Stimulated activated CD4-positive, alpha-beta T cell treated with anti-CD3 and anti-CD28 coated beads, Interleukin-4, amount 100 ng/mL, for 4 hours (primary cell): Measurements from ENCODE around the gene HIGD2A.
"Not testable (repeated sequence)": the region's sequence is repeated elsewhere in the genome, so short reads cannot be mapped to it uniquely, and the experiment has no call there.

Experiments used
- DNase-seq, 2 experiments: peaks; one replicate each; pipeline ENCODE4 v3.0.0-alpha.2; 2020

HIGD2A gene

GRCh38 chr5:176396330-176396729 is 7.8 kb downstream of the HIGD2A start:
- DNase-seq, result no peak

DNA sequence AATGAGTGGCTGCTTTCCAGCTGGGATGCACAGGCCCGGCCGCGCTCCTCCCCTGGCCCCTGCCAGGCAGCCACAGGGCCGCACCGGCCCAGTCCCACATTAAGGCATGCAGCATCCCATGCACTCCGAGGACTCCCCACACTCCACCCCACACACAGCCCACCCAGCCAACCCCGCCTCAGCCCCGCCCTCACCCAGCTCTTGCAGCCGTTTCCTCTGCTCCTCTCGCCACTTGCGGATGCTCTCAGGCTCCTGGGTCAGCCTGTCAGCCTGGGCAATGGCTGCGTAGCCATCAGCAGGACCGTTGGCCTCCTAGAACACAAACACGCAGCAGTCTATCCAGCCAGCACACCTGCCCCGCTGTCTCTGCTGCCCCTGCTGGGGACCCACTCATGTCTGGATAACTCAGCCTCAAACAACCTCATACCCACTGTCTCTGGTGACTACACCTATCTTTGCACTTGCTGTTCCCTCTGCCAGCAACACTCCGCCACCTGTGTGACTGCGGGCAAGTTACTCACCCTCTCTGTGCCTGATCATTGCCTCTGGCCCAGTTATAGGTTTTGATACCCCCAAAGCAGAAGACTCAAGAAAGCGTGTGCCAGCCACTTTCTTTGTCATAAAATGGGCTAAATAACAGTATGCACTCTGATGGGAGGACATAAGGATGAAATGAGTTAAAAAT is 9.3 kb downstream of the HIGD2A start:
- DNase-seq, result no peak

DNA sequence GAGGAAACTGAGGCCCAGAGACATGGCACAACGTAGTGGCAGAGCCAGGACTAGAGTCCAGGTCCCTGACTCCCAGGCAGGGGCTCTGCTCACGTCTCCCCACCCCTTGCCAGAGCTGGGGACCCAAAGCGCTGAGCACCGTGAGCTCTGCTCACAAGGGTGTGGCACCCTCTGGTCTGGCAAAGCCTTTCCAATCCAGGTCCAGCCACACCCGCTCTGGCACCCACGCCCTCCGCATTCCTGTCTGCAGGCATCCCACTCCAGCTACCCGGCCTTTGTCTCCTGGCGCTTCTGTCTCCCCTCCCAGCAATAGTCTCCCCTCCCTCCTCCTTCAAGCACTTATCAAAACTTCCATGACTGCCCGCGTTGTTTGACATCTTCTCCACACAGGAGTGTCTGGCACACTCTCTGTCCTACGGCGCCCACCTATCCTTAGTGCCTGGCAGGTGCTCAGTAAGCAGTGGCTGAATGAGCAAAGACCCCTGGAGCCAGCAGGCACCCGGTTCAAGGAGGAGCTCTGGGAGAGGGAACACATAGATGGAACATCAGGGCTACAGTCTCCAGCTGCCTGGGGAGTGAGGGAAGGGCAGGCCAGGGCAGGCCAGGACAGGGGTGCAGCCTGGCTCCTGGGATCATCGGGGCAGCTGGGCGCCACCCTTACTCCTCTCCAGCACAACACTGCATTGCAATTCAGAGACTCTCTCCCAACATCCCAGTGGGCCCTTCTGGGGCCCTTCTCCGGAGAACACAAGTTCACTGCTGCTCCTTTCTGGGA is 12.0 kb downstream of the HIGD2A start:
- no peak for DNase-seq

DNA sequence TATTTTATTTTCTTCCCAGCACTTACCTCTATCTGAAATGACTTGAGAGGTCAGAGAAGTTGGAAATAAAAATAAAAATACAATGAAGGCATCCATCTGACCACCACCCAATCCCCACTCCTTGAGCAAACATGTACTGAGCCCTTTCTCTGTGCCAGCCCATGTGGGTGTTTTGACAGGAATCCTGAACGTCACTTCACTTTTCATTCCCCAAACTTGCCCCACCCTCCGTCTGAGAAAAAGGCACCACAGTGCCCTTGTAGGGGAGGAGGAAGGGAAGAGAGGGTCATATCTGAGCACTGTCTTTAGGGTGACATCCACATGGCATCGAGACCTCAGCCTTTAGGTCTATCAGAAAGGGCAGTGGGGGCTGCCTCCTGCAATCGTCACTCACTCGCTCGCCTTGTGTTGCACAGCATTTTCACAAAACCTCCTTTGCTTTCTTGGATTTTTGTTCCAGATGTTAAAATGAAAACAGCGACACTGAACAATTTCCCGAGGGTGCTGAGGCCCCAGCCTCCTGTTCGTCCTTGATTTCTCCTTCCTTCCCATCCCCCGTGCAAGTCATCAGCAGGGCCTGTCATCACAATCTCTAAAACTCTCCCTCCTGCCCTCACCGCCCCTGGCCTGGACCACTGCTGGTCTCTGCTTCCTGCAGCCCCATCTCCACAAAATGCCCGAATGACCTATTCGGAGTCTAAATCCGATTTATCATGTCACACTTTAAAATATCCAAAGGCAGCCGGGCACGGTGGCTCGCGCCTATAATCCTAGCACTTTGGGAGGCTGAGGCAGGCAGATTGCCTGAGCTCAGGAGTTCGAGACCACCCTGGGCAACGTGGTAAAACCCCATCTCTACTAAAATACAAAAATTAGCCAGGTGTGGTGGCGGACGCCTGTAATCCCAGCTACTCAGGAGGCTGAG is 13.0 kb downstream of the HIGD2A start:
- no peak for DNase-seq

DNA sequence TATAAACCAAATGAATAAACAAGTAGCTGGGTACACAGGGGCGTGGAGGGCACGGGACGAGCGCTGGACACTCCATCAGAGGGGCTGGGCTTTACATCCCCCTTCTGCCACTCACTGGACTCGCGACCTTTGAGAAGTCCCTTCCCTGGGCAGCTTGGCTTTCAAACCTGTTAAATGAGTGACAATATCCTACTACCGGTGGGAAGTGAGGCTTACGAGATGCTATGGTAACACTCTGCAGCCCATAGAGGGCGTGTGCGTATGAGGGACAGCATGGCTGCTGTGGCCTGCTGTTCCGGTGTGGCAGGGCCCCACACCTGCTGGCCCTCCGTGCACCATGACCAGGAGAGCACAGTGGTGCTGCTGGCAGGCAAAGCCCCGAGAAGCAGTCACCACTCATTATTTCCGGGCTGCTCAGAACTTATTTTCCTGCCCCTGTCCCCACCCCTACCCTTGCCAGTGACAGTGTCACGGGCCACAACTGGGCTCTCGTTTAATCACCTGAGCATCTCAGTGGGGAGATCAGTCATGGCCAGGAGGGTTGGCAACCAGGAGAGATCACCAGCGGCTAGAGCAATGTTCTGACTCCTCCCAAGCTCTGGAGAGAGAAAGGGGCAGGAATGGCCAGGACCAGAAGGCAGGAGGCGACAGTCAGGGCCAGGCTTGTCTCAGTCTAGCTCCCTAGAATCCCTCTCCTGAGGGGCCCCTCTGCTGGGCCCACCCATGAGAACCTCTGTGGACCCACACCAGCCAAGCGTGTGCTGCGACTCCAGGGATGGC is 17.3 kb downstream of the HIGD2A start:
- DNase-seq, result no peak

DNA sequence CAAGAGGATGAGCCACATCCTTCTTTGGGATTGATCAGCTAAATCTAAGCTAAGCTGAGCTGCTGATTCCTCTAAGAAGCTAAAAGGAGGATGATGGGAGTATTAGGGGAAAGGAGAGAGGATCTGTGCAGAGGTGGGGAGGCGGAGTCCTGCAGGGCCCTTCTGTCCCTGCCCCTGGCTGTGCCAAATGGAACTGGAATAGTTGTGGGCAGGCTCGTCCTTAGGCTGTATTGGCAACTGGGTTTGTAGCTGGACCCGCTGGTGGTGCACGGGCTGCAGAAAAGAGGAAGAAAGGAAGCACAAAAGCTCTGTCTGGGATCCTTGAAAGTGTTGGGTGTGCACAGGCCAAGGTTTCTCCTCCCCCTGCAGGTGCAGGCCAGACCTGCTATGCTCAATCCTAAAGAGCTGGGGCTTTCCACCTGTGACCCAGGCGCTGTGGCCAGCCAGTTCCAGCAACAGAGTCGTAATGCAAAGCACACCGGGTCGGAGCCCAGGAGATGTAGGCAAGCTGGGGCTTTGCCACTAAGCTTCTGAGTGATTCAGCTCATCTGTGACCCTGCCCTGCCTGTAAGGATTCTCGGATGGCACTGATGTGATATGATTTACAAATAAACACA is 18.0 kb downstream of the HIGD2A start:
- DNase-seq, result no peak

- no peak for DNase-seq
Measured at GRCh38 chr5:176407456-176408251, 19.1 kb downstream of the HIGD2A start.

DNA sequence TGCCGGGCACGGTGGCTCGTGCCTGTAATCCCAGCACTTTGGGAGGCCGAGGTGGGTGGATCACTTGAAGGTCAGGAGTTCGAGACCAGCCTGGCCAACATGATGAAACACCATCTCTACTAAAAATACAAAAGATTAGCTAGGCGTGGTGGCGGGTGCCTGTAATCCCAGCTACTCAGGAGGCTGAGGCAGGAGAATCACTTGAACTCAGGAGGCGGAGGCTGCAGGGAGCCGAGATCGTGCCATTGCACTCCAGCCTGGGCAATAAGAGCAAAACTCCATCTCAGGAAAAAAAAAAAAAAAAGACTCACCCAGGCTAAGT is 19.7 kb downstream of the HIGD2A start:
- DNase-seq, result not testable (repeated sequence)

GRCh38 chr5:176408590-176408989 is 20.0 kb downstream of the HIGD2A start:
- DNase-seq, result no peak

DNA sequence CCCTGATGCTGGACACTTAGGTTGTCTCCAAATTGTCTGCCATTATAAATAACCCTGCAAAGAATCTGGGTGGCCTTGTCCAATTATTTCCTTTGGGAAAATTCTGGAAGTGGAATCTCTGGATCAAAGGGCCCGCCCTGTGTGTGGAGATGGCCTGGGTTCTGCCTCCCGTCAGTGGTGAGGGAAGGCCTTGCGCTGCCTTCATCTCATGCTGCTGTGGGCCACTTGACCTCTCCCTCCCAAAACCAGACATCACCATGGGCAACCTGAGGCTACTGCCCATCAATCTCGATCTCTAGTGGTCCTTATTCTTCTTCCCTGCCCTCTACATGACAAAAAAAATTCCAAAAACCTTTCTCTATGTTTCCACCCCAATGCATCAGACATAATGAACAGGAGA is 21.2 kb downstream of the HIGD2A start:
- no peak for DNase-seq

DNA sequence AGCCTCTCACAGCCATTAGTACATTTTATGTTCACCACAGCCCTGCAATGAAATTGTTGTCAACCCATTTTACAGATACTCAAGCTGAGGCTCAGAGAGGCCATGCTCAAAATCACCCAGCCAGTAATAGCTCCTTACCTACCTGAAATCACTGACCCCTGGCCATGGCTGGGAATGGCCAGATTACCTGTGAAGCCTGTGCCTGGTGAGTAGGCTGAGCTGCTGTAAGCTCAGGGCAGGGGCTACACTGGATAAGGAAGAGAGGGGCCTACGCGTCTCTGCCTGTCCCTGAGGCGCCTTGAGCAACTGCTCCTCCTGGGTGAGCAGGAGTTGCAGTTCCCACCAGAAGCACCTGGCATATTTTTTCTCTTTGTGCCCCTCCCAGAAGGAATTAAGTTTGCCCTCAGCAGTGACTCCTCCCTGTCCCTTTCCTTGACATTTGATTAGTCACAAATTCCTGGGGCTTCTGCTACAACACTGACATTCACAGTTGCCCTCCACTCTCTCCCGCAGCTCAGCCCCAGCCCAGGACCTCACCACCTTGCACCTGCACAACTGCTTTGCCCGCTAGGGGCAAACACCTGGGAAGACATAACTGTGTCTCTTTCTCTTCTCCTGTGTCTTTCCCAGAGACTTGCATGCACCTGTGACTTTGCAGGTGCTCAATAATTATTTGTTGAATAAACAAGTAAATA is 22.1 kb downstream of the HIGD2A start:
- DNase-seq, result no peak

DNA sequence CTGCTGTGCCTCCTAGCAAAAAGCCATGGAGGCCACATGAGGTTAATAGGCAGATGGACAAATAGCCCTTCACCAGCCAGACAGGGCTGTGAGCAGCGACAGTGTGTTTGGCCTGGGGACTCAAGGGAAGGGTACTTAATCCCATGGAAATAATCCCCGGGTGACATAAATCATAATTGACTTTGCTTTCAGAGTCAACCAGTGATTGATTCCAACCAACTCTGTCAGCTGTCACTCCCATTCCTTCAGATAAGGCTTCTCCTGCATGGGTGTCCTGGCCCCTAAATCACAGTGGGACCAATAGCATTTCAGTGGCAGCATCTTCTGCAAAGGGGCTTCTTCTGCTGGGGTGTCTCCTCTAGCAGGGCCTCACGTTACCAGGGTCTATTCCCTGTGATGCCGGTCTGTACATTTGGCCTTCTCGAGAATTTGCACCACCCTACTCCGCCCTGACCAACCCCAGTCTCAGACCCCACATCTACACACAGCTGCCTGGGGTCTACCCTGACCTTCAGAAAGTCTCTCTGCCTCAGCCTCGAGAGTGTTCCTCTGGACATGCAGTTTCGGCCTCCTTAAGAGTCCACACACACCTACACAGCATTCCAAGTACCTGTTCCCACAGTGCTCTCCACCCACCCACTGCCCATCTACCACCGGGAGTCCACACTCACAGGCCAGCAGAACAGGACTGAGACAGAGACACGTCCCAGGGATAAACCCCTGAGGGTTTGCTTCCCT is 24.1 kb downstream of the HIGD2A start:
- no peak for DNase-seq

GRCh38 chr5:176413255-176413565 is 24.7 kb downstream of the HIGD2A start:
- DNase-seq, result no peak

DNA sequence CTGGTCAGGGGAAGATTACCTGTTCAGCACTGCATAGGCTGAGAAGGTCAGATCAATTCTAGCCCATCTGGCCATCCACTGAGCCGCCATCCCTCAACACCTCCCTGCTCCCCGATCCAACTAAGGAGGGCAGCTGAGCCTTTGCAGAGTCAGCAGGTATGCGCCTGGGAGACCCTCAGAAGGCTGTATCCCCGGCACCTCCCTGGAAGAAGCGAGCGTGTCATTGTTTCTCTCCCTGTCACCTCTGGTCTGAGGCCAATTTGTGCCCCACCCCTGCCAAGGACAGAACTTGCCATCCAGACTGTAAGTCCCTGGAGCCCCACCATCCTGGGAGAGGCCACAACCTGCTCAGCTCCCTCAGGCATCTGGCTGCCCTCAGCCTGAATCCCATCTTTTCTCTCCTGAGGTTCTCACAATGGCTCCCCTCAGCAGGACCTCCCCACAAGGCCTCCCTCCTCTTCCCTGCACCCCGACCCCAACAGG is 25.2 kb downstream of the HIGD2A start:
- no peak for DNase-seq

- DNase-seq, result no peak
Measured at GRCh38 chr5:176414704-176415103, 26.2 kb downstream of the HIGD2A start.

DNA sequence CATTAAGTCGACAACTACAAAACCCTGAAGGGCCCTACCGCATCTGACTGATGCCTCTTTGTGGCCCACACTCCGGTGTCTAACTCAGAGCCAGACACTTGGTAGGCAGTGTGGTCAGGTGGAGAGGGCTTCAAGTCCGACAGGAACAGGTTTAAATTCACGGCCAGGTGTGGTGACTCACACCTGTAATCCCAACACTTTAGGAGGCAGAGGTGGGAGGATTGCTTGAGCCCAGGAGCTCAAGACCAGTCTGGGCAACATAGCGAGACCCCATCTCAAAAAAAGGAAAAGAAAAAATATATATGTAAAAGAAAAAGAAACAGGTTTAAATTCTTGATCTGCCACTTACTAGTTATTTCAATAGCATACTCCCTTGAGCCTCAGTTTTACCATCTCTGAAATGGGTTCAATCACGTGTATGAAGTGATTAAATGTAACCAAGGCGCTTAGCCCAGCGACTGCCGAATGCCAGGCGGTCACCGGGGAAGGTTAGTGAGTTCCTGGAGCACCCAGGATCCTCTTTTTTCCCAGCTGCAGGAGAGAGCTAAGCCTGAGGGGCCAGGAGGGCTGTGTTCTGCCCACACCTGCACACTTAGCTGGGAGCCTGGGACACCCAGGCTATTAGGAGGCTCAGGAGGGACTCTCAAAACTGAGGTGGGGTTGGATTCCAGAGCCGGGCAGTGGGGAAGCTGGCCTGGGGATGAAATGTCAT is 26.8 kb downstream of the HIGD2A start:
- no peak for DNase-seq

- peak; percentile 87 to 96 for DNase-seq
Measured at GRCh38 chr5:176415952-176416924, 27.7 kb downstream of the HIGD2A start, which contains the start of gene CLTB. Gene CLTB (minus strand): TSS chr5:176416539. CDS start chr5:176416363, 176 bp downstream.

DNA sequence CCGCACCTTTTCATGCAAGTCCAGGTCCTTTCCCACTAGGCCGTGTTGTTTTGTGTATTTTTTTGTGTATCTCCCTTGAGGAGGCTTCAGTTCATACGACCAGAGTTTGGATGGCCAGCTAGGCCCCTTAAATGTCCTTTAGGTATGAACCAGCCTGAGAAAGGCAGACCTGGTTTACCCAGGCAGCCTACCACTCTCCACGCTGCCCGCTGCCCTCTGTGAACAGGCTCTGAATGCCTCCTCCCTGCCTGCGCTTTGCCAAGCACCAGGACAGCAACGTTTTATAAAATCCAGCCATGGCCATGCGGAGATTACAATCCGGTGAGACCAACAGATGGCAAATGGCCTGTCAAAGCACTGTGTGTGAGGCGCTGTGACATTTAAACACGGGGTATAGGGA is 28.4 kb downstream of the HIGD2A start:
- no peak for DNase-seq
